Stomach (tissue), 9 donors: ENCODE results near the gene PAX4. TPM values are rescaled to one million over a fixed set of nuclear protein-coding genes. Genes with fewer than 3 reads are reported as not detected.

Experiments used
- DNase-seq, 2 donors: peaks; one replicate each; pipeline versions ENCODE4 v3.0.0 to v3.0.0-alpha.2; 2013 to 2019
- H3K27ac ChIP-seq, 5 donors: fragments of 200-600 bp in 4 of 5; sonication (generic) in 4 of 5; one replicate each; pipeline ENCODE4 v1.5.1; 2013 to 2019; ENCODE audit warnings: mild to moderate bottlenecking in 1 of 5, moderate library complexity in 1 of 5
- H3K27me3 ChIP-seq, 3 donors: fragments of 200-600 bp; sonication (generic); one replicate each; pipeline ENCODE4 v1.5.1; 2017 to 2019; ENCODE audit warnings: mixed run types in 1 of 3
- H3K36me3 ChIP-seq, 4 donors: fragments of 200-600 bp; sonication (generic); 1 replicate in 3 of 4; 2 replicates in 1 of 4; pipeline ENCODE4 v1.5.1; 2016 to 2019
- H3K4me1 ChIP-seq, 4 donors: fragments of 200-600 bp; sonication (generic); one replicate each; pipeline ENCODE4 v1.5.1; 2016 to 2019
- H3K4me3 ChIP-seq, 4 donors: fragments of 200-600 bp; sonication (generic) in 3 of 4; one replicate each; pipeline ENCODE4 v1.5.1; 2016 to 2019; ENCODE audit warnings: mild to moderate bottlenecking in 1 of 4
- H3K9me3 ChIP-seq, 4 donors: fragments of 200-600 bp; sonication (generic); one replicate each; pipeline ENCODE4 v1.5.1; 2016 to 2019
- CTCF ChIP-seq, 7 experiments: fragments of 450-650 bp in 4 of 7; fragments of 200-600 bp in 3 of 7; sonication (generic) in 3 of 7; IDR thresholded peaks; one replicate each; pipeline ENCODE4 v1.5.1; 2016 to 2019; ENCODE audit warnings: antibody characterized with exemption in 7 of 7, control low read depth in 2 of 7, mild to moderate bottlenecking in 1 of 7
- EP300 ChIP-seq: sonication (generic); formaldehyde crosslinking; IDR thresholded peaks from one replicate; pipeline ENCODE4 v1.6.1; 2017; ENCODE audit warnings: antibody characterized with exemption
- POLR2A ChIP-seq, 4 donors: fragments of 450-650 bp; IDR thresholded peaks; one replicate each; pipeline ENCODE4 v1.6.1; 2016; ENCODE audit warnings: antibody characterized with exemption in 4 of 4, control low read depth in 2 of 4, mild to moderate bottlenecking in 1 of 4, moderate library complexity in 1 of 4
- POLR2AphosphoS5 ChIP-seq, 3 donors: sonication (generic); formaldehyde crosslinking; IDR thresholded peaks; one replicate each; pipeline ENCODE4 v1.6.1; 2016; ENCODE audit warnings: antibody characterized with exemption in 3 of 3
- WGBS, 5 donors: extraction: QIAGEN DNeasy Blood & Tissue Kit in 3 of 5; methylation state at CpG; one replicate each; pipeline versions ENCODE4 v1.1.5 to v1.1.7; 2013 to 2018; 5-methylcytosine and 5-hydroxymethylcytosine counted together
- intact Hi-C: fragments of 100-400 bp; cut with DNase I; formaldehyde crosslinking; loops from one replicate; pipeline ENCODE4 v1.15.1; 2023; ENCODE audit warnings: low total_unique reads
- polyA plus RNA-seq, 3 donors: library from polyadenylated mRNA; stranded (reverse); fragments of 200-250 nt; gene quantifications; one replicate each; pipeline ENCODE4 v1.2.3, GENCODE V29; 2013
- total RNA-seq, 5 donors: library from RNA; depleted of rRNA; stranded (reverse); fragments of >200 nt; gene quantifications; one replicate each; pipeline versions ENCODE4 v1.1.0 to v1.2.3, GENCODE V29; 2014 to 2016
- donor health status: healthy with polysubstance abuse.
- donor health status: Bipolar disorder and iron deficiency.
- donor health status: healthy.

Gene PAX4
- total and polyA plus RNA-seq, 8 donors: not detected

- Histone ChIP-seq H3K4me1 (peaks cover 32 to 67% (median 60%) of the 10 kb centered on the region in 4 donors), H3K36me3 (peaks cover 26 to 59% (median 38%) of the 10 kb centered on the region in 4 donors), H3K27ac (no peak overlapping the region), H3K27me3 (no peaks in the 10 kb centered on the region), H3K4me3 (peak overlapping the region in 1 of 4 donors; percentile 11), H3K9me3 (no peaks in the 10 kb centered on the region)
- TF ChIP-seq CTCF (IDR thresholded peaks at IDR 0.05): no peak
- TF ChIP-seq EP300: no peak
- no peak for TF ChIP-seq POLR2AphosphoS5 (IDR thresholded peaks at IDR 0.05)
- no peak for TF ChIP-seq POLR2A (IDR thresholded peaks at IDR 0.05)
- no peak for DNase-seq
- WGBS, 5 donors: 89 to 100% (median 94%) methylated on average over 1 of the region's 1 CpG
- intact Hi-C loops: no loop called here
These were observed 36.2 kb downstream of the PAX4 start for GRCh38 chr7:127581716-127582115.

GRCh38 chr7:127580612-127581011 is 37.3 kb downstream of the PAX4 start:
- intact Hi-C loops: no loop called here
- DNase-seq: no peak
- H3K9me3 ChIP-seq: no peaks in the 10 kb centered on the region
- peaks cover 32 to 61% (median 54%) of the 10 kb centered on the region in 4 donors for H3K4me1 ChIP-seq
- no peak overlapping the region for H3K4me3 ChIP-seq
- TF ChIP-seq EP300 (no peak), CTCF (IDR thresholded peaks at IDR 0.05) (no peak), POLR2A (IDR thresholded peaks at IDR 0.05) (no peak), POLR2AphosphoS5 (IDR thresholded peaks at IDR 0.05) (no peak)
- H3K27me3 ChIP-seq: no peaks in the 10 kb centered on the region
- H3K36me3 ChIP-seq: peaks cover 26 to 59% (median 38%) of the 10 kb centered on the region in 4 donors
- no peak overlapping the region for H3K27ac ChIP-seq

- intact Hi-C loops: no loop called here
- peaks cover 24 to 49% (median 40%) of the 10 kb centered on the region in 4 donors for H3K4me1 ChIP-seq
- no peak overlapping the region for H3K4me3 ChIP-seq
- TF ChIP-seq EP300: no peak
- no peak for TF ChIP-seq CTCF (IDR thresholded peaks at IDR 0.05)
- TF ChIP-seq POLR2AphosphoS5 (IDR thresholded peaks at IDR 0.05): no peak
- no peak for TF ChIP-seq POLR2A (IDR thresholded peaks at IDR 0.05)
- no peaks in the 10 kb centered on the region for H3K27me3 ChIP-seq
- peak overlapping the region in 2 of 5 donors; percentile 9 to 49 for H3K27ac ChIP-seq
- 73 to 87% (median 84%) methylated on average over 4 of the region's 4 CpGs for WGBS, 5 donors
- H3K9me3 ChIP-seq: no peaks in the 10 kb centered on the region
- H3K36me3 ChIP-seq: peaks cover 26 to 64% (median 46%) of the 10 kb centered on the region in 4 donors
- DNase-seq: no peak
These were observed 39.1 kb downstream of the PAX4 start for GRCh38 chr7:127578711-127579275.

GRCh38 chr7:127578036-127578684 is 39.8 kb downstream of the PAX4 start:
- Histone ChIP-seq H3K27me3 (no peaks in the 10 kb centered on the region), H3K9me3 (no peaks in the 10 kb centered on the region), H3K4me3 (no peak overlapping the region), H3K4me1 (peaks cover 17 to 43% (median 34%) of the 10 kb centered on the region in 4 donors), H3K27ac (peak overlapping the region in 2 of 5 donors; percentile 9 to 49), H3K36me3 (peaks cover 26 to 64% (median 46%) of the 10 kb centered on the region in 4 donors)
- WGBS, 5 donors: 73 to 81% (median 79%) methylated on average over 5 of the region's 5 CpGs
- no peak for TF ChIP-seq POLR2A (IDR thresholded peaks at IDR 0.05)
- no peak for TF ChIP-seq CTCF (IDR thresholded peaks at IDR 0.05)
- no peak for TF ChIP-seq POLR2AphosphoS5 (IDR thresholded peaks at IDR 0.05)
- TF ChIP-seq EP300: no peak
- DNase-seq: no peak
- intact Hi-C loops: no loop called here
